Stimulated activated CD8-positive, alpha-beta memory T cell treated with anti-CD3 and anti-CD28 coated beads, Interleukin-12 subunit alpha, Interleukin-12 subunit beta, amount 100 ng/mL, for 24 hours (primary cell): Measurements from ENCODE around the gene ARHGEF25.

Experiments
- DNase-seq: peaks from one replicate; pipeline ENCODE4 v3.0.0-alpha.2; 2020; ENCODE audit errors: extremely low read depth

The ARHGEF25 gene

GRCh38 chr12:57621497-57622292 lies 10.5 kb downstream of the ARHGEF25 start:
- DNase-seq = no peak

GRCh38 chr12:57622293-57623245 lies 11.3 kb downstream of the ARHGEF25 start:
- no peak for DNase-seq

GRCh38 chr12:57623385-57623784 lies 12.2 kb downstream of the ARHGEF25 start:
- DNase-seq = no peak

- DNase-seq = no peak
Measured at GRCh38 chr12:57623811-57624390, 12.7 kb downstream of the ARHGEF25 start.

- DNase-seq = no peak
Measured at GRCh38 chr12:57624441-57625220, 13.4 kb downstream of the ARHGEF25 start.

GRCh38 chr12:57625261-57626032 lies 14.2 kb downstream of the ARHGEF25 start:
- DNase-seq = no peak

GRCh38 chr12:57626111-57626920 lies 15.1 kb downstream of the ARHGEF25 start:
- no peak for DNase-seq

- no peak for DNase-seq
Measured at GRCh38 chr12:57626921-57627445, 15.7 kb downstream of the ARHGEF25 start.

GRCh38 chr12:57627501-57628279 lies 16.5 kb downstream of the ARHGEF25 start:
- DNase-seq = no peak

- DNase-seq = no peak
Measured at GRCh38 chr12:57628280-57629191, 17.3 kb downstream of the ARHGEF25 start.

- no peak for DNase-seq
Measured at GRCh38 chr12:57629897-57630471, 18.7 kb downstream of the ARHGEF25 start.

- no peak for DNase-seq
Measured at GRCh38 chr12:57630891-57631433, 19.7 kb downstream of the ARHGEF25 start.

- no peak for DNase-seq
Measured at GRCh38 chr12:57631566-57632072, 20.4 kb downstream of the ARHGEF25 start.

GRCh38 chr12:57632073-57632957 lies 21.1 kb downstream of the ARHGEF25 start:
- DNase-seq = no peak

- DNase-seq = no peak
Measured at GRCh38 chr12:57632958-57633840, 22.0 kb downstream of the ARHGEF25 start, which contains the start of gene B4GALNT1. TSS of gene B4GALNT1 (minus strand) at chr12:57633201. CDS start at chr12:57632132, 1,069 bp downstream.
